GM20431 (cell line): ENCODE results near the gene CDRT15.
"Not testable (repeated sequence)": the region's sequence is repeated elsewhere in the genome, so short reads cannot be mapped to it uniquely, and the experiment has no call there.

Experiments used
- in situ Hi-C: fragments of 300-500 bp; cut with MseI, MboI; formaldehyde crosslinking; loops from one replicate; pipeline ENCODE4 v1.15.0; 2020; ENCODE audit warnings: low sequenced_read_pairs; ENCODE audit not compliant: unreplicated experiment

Gene CDRT15

GRCh38 chr17:14191469-14191868, 45.2 kb downstream of the CDRT15 start:
- in situ Hi-C loops = not testable (repeated sequence)

GRCh38 chr17:14190774-14191173, 45.9 kb downstream of the CDRT15 start:
- in situ Hi-C loops = not testable (repeated sequence)

DNA sequence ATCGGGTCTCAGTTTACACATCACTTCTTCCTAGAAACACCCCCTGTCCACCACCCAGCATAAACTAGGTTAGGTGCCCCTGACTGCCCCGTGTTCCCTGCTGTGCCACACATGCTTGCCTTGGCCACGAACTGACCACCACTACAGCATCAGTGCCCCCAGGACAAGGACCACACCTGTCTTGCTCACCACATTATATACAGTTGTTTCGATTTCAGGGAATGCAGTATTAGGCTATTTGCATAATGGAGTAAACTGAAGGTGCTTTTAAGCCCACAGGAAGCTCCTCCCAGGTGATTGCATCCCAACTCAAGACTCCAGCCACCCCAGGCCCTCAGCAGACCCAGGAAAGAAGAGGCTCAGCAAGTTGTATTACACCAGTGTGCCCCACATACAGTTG, 50.2 kb downstream of the CDRT15 start:
- in situ Hi-C loops = not testable (repeated sequence)
